Activated CD4-positive, alpha-beta T cell treated with anti-CD3 and anti-CD28 coated beads for 48 hours (primary cell): ENCODE results near the gene BEND7.
A peak's percentile ranks its signal among the peaks of the same experiment; 100 is the strongest.
"Not testable (repeated sequence)": the region's sequence is repeated elsewhere in the genome, so short reads cannot be mapped to it uniquely, and the experiment has no call there.

Source experiments
- DNase-seq: peaks from one replicate; pipeline ENCODE4 v3.0.0-alpha.2; 2020

BEND7 gene, protein sequence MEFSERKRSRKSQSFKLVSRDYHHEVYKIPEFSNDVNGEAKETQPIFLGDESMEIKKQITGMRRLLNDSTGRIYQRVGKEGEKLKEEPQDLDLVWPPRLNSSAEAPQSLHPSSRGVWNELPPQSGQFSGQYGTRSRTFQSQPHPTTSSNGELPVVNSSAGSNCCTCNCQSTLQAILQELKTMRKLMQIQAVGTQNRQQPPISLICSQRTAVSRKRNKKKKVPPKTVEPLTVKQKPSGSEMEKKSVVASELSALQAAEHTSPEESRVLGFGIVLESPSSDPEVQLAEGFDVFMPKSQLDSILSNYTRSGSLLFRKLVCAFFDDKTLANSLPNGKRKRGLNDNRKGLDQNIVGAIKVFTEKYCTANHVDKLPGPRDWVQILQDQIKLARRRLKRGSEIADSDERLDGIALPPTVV

DNA sequence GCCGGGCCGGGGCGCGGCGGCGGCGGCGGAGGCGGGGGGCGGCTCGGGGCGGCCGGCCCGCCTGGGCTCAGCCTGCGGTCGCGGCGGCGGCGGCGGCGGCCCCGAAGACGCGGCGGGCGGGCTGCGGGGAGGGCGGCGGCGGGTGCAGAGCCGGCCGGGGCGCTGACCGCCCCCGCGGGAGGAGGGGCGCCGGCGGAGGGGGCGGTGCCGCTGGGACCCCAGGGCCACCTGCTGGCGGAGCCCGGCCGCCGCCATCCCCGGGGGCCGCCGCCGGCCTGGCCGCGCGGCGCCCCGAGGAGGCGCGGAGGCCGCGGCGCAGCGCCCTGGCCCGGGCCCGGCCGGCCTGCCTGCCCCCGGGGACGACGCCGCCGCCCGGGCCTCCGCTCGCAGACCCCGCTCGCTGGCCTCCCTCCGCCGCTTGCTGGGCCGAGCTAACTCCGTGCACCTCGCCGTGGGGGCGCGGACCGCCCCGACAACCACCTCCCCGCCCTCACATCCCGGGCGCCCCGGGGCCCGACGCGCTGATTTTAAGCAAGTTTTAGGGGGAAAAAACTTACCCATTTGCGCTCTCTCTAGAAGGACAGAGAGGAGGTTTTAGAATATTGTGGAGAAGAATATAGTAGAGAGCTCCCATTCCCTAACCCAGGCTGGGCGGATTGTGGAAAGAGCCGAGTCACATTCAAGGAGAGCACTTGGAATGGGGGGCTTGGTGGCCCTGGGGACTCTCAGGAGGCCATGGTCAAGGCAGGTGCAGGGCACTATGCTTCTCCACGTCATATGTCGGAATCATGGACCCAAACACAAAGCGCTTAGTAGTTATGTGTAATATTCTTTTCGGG is at the start of gene BEND7:
TSS of gene BEND7 (minus strand) at position 140 of the 839 bp plus-strand sequence. CDS start 481 bp downstream, outside the sequence.
- DNase-seq, result no peak

- no peak for DNase-seq
These were observed 45.1 kb upstream of the BEND7 start for GRCh38 chr10:13573960-13574359.

DNA sequence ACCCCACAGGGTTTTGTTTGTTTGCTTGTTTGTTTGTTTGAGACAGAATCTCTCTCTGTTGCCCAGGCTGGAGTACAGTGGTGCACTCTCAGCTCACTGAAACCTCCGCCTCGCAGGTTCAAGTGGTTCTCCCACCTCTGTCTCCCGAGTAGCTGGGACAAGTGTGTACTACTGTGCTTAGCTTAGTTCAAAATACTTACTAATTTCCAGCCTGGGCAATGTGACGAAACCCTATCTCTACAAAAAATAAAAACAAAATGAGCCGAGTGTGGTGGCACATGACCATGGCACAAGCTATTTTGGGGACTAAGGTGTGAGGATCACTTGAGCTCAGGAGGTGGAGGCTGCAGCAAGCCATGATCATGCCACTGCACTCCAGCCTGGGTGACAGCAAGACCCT is 42.7 kb upstream of the BEND7 start:
- no peak for DNase-seq

GRCh38 chr10:13567030-13567429 is 38.2 kb upstream of the BEND7 start:
- no peak for DNase-seq

GRCh38 chr10:13564576-13564975 is 35.8 kb upstream of the BEND7 start:
- DNase-seq, result no peak

- no peak for DNase-seq
These were observed 34.9 kb upstream of the BEND7 start for GRCh38 chr10:13563481-13564445.

- no peak for DNase-seq
These were observed 31.8 kb upstream of the BEND7 start for GRCh38 chr10:13560597-13560996.

- DNase-seq, result no peak
These were observed 30.4 kb upstream of the BEND7 start for GRCh38 chr10:13559124-13559700.

- no peak for DNase-seq
These were observed 27.2 kb upstream of the BEND7 start for GRCh38 chr10:13555884-13556510.

- no peak for DNase-seq
These were observed 22.0 kb upstream of the BEND7 start for GRCh38 chr10:13550802-13551201.

DNA sequence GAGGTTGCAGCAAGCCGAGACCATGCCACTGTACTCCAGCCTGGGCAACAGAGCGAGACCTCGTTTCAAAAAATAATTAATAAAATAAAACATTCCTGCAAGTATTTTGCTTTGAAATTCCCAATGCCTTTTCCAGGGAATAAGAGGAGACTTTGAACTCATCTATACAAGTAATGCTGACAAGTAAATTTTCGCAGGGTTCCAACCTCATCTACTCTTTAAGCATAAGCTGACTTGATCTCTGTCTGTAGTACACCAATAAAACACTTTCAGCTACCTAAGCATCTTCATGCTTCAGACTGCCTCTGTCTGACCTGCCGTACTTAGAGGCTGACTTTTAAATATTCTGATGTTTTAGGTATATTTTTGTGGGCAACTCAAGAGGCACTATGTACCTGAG is 13.7 kb upstream of the BEND7 start:
- no peak for DNase-seq

DNA sequence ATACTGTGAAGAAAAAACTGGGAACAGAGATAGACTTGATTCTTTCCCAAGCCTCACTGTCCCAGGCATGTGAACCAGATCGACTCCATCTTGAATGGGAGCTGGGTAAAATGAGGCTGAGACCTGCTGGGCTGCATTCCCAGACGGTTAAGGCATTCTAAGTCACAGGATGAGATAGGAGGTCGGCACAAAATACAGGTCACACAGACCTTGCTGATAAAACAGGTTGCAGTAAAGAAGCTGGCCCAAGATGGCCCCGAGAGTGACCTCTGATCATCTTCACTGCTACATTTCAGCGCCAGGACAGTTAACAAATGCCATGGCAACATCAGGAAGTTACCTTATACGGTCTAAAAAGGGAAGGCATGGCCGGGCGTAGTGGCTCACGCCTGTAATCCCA is 9.2 kb upstream of the BEND7 start:
- not testable (repeated sequence) for DNase-seq

DNA sequence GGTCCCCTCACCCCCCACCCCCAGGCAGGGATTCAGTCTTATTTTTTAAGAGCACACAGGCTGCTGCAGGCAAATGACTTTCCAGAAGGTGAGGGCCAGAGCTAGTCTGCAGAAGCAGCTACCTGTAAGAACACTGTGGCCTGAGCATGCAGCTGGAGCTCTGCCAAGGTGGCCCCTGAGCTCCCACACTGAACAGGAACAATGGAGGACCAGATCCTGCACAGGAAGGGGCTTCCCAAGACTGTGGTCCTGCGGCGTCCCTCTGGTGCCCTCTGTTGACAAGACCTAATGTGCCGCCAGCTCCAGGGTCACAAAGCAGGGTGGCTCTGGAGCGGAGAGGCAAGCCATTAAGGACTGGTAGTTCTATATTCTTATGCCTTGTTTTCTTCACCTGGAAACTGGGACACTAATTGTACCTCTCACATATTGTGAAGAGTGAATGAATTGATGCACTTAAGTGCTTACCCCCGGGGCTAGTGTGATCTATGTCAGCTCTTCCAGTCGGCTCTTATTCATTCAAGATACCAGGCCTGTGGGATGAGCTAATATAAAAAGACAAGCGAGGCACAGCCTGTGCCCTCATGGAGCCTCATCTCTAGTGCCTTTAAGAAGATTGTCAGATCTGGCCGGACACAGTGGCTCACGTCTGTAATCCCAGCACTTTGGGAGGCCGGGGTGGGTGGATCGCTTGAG is 8.0 kb upstream of the BEND7 start:
- peak; percentile 48 for DNase-seq

DNA sequence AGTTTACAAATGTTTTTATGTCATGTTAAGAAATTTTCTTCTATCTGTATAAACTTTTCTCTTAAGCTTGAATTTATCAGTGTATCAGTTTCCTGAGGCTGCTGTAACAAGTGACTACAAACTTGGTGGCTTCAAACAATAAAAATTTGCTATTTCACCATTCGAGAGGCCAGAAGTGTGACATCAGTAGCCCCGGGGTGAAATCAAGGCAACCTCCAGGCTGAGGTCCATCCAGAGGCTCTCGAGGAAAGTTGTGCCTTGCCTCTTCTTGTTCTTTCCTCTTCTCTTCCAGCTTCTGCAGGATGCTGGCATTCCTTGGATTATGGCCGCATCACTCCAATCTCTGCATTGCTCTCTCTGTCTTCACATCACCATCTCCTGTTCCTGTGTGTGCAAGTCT is 6.5 kb upstream of the BEND7 start:
- no peak for DNase-seq

- no peak for DNase-seq
These were observed 830 bp upstream of the BEND7 start for GRCh38 chr10:13529714-13529973.

DNA sequence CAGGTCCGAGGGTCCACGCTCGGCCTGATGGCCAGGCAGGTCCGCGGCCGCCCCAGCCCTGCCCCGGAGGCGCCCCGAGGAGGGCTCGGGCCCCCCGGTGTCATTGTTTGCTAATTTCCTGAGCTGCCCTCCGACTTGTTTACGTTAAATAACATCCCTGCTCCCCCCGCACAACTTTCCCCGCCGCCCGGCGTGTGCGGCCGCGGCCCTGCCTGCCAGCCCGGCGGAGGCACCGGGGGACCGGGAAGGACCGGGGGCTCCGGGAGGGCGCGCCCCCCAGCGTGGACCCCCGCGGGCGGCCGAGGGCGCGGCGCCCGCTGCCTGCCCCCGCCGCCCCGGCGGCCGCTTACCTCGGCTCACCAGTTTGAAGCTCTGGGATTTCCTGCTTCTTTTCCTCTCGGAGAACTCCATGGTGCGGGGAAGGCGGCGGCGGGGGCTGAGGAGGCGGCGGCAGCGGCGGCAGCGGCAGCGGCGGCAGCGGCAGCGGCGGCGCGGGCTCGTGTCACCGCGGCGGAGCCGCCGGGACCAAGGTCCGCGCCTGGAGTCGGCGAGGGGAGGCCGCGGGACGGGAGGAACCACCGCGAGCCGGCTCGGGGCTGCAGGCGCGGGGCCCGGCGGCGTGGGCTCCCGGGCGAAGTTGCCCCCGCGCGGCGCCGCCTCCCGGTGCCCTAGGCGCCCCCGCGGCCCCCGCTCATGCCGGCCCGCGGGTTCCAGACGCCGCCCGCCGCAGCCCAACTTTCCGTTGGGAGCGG is 515 bp downstream of the BEND7 start:
- DNase-seq, result no peak

DNA sequence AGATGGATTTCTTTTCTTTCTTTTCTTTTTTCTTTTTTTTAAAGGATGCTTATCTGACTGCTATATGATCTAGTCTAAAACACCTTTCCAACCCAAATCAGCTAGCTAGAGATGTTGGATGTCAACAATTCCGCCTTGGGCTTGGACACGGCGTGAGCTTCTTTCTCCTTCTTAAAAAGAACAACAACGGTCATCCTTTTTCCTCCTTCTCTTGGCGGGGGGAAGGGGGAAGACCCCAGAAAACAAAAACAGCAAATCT is 1.0 kb downstream of the BEND7 start:
- no peak for DNase-seq

DNA sequence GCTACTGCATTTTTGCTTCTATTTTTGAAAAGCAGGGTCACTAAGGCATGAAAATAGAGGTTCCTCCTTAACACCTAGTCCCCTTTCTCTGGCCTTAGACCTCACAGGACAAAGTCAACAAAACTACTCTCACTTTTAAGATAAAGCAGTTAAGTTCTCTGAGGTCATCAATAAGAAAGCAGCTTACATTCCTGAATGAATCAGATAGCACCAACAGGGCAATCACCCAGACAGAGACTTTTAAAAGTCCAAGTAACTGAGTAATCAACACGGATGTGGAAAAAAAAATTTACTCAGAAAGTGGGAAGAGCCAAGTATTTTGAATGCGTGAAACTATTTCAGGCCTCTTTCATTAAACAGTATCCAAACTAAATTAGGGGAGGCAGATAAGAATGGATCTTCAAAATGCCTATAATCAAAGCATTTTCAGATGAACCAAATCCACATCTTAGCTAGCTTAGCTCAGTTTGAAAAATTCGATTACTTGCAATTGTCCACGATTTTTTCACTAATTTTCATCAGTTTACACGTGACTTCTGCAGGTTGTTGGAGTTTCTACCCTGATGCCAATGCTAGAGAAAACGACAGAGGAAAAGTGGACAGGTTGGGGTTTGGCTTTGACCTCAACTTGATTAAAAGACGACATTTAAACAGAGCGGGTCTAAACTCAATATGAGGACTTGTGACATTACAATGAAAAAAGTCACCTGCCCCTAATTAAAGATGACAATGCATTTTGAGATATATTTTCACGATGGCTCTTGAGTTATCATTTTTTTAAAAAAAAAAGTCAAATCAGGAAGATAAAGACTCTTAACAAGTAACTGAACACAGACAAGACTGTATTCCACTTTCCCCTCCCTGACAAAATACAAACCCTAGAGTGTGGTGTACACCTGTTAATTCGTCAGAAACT is 1.6 kb downstream of the BEND7 start:
- DNase-seq, result no peak

- no peak for DNase-seq
These were observed 3.2 kb downstream of the BEND7 start for GRCh38 chr10:13525663-13526062.

DNA sequence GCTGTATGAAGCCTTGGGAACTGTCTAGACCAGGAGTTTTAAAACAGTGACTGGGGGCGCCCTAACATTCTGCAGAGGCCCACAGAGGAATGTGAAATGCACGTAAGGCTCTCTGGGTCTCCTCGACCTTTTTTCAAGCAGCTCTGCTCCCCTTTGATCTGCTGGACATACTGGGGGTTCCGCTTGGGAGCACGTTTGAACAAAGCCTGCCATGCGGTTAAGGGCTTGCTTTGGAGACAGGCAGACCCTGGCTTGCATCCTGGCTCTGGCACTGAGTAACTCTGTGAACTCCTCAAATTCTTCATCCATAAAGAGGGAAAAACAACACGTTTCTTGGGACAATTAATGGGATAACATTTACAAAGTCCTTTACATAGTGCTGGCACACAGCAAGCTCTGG is 7.8 kb downstream of the BEND7 start:
- no peak for DNase-seq
